A673 (cell line): ENCODE data around the gene PLPPR3.

Source experiments
- EZH2 ChIP-seq: fragments of 200-600 bp; sonication (generic); IDR thresholded peaks from 2 replicates; pipeline ENCODE4 v1.6.1; 2017; ENCODE audit warnings: borderline replicate concordance, low read depth, mild to moderate bottlenecking, mixed read lengths, antibody characterized with exemption, low read length; ENCODE audit not compliant: poor library complexity, severe bottlenecking
- TF ChIP-seq, protein P1 (sequence below): fragments of 300-800, 200-600 bp; sonication (generic); conservative IDR thresholded peaks from 2 replicates; pipeline ENCODE4 v1.5.1; 2017; ENCODE audit warnings: low read depth, mild to moderate bottlenecking, antibody characterized with exemption, low read length, moderate library complexity, mixed read lengths

DNA sequence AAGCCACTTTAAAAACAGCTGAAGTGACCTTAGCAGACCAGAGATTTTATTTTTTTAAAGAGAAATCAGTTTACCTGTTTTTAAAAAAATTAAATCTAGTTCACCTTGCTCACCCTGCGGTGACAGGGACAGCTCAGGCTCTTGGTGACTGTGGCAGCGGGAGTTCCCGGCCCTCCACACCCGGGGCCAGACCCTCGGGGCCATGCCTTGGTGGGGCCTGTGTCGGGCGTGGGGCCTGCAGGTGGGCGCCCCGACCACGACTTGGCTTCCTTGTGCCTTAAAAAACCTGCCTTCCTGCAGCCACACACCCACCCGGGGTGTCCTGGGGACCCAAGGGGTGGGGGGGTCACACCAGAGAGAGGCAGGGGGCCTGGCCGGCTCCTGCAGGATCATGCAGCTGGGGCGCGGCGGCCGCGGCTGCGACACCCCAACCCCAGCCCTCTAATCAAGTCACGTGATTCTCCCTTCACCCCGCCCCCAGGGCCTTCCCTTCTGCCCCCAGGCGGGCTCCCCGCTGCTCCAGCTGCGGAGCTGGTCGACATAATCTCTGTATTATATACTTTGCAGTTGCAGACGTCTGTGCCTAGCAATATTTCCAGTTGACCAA is 10.8 kb downstream of the PLPPR3 start:
- TF ChIP-seq, protein P1, sequence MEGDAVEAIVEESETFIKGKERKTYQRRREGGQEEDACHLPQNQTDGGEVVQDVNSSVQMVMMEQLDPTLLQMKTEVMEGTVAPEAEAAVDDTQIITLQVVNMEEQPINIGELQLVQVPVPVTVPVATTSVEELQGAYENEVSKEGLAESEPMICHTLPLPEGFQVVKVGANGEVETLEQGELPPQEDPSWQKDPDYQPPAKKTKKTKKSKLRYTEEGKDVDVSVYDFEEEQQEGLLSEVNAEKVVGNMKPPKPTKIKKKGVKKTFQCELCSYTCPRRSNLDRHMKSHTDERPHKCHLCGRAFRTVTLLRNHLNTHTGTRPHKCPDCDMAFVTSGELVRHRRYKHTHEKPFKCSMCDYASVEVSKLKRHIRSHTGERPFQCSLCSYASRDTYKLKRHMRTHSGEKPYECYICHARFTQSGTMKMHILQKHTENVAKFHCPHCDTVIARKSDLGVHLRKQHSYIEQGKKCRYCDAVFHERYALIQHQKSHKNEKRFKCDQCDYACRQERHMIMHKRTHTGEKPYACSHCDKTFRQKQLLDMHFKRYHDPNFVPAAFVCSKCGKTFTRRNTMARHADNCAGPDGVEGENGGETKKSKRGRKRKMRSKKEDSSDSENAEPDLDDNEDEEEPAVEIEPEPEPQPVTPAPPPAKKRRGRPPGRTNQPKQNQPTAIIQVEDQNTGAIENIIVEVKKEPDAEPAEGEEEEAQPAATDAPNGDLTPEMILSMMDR, result no peak
- TF ChIP-seq EZH2, result no peak
